H9 (cell line): ENCODE measurements around the gene HEXIM1. TPM values are rescaled to one million over a fixed set of nuclear protein-coding genes. Genes with fewer than 3 reads are reported as not detected.

ENCODE experiments used
- DNase-seq: peaks from one replicate; pipeline ENCODE4 v3.0.0-alpha.2; 2017
- H2AFZ ChIP-seq: one replicate; pipeline ENCODE4 v1.6.1; 2013; ENCODE audit warnings: mild to moderate bottlenecking, low read length, control low read depth, moderate library complexity
- H2AK5ac ChIP-seq: 2 replicates; pipeline ENCODE4 v1.6.1; 2013; ENCODE audit warnings: low read length, control low read depth, mixed read lengths; ENCODE audit not compliant: insufficient read length
- H2BK120ac ChIP-seq: one replicate; pipeline ENCODE4 v1.6.1; 2013; ENCODE audit warnings: low read depth, mild to moderate bottlenecking, low read length, control low read depth, inconsistent platforms; ENCODE audit not compliant: poor library complexity, severe bottlenecking
- H2BK12ac ChIP-seq: 2 replicates; pipeline ENCODE4 v1.6.1; 2013; ENCODE audit warnings: low read length, control low read depth, mixed read lengths, low read depth; ENCODE audit not compliant: insufficient read length
- H2BK15ac ChIP-seq: 2 replicates; pipeline ENCODE4 v1.6.1; 2013; ENCODE audit warnings: low read depth, low read length, control low read depth
- H2BK20ac ChIP-seq: one replicate; pipeline ENCODE4 v1.6.1; 2013; ENCODE audit warnings: low read depth, mild to moderate bottlenecking, low read length, control low read depth, inconsistent platforms; ENCODE audit not compliant: poor library complexity, severe bottlenecking
- H2BK5ac ChIP-seq: 2 replicates; pipeline ENCODE4 v1.6.1; 2013; ENCODE audit warnings: low read length, control low read depth, mixed read lengths; ENCODE audit not compliant: insufficient read length
- H3K14ac ChIP-seq: 2 replicates; pipeline ENCODE4 v1.6.1; 2013; ENCODE audit warnings: low read length, control low read depth; ENCODE audit not compliant: insufficient read depth
- H3K18ac ChIP-seq: 2 replicates; pipeline ENCODE4 v1.6.1; 2013; ENCODE audit warnings: low read depth, mild to moderate bottlenecking, mixed read lengths, low read length, control low read depth; ENCODE audit not compliant: insufficient read length
- H3K23ac ChIP-seq: 2 replicates; pipeline ENCODE4 v1.6.1; 2013; ENCODE audit warnings: low read length, control low read depth, mixed read lengths, low read depth; ENCODE audit not compliant: insufficient read length
- H3K23me2 ChIP-seq: 2 replicates; pipeline ENCODE4 v1.6.1; 2013; ENCODE audit warnings: low read depth, mild to moderate bottlenecking, mixed read lengths, low read length, control low read depth; ENCODE audit not compliant: insufficient read length, poor library complexity, severe bottlenecking
- H3K27ac ChIP-seq: 2 replicates; pipeline ENCODE4 v1.5.1; 2013; ENCODE audit warnings: low read length, control low read depth, mixed read lengths, low read depth; ENCODE audit not compliant: insufficient read length
- H3K27me3 ChIP-seq: 2 replicates; pipeline ENCODE4 v1.6.1; 2013; ENCODE audit warnings: low read length, control low read depth, inconsistent platforms; ENCODE audit not compliant: insufficient read depth
- H3K4ac ChIP-seq: 2 replicates; pipeline ENCODE4 v1.6.1; 2013; ENCODE audit warnings: low read depth, mild to moderate bottlenecking, control low read depth, inconsistent platforms, low read length, moderate library complexity
- H3K4me1 ChIP-seq: 2 replicates; pipeline ENCODE4 v1.6.1; 2013; ENCODE audit warnings: low read length, control low read depth, inconsistent platforms; ENCODE audit not compliant: insufficient read depth
- H3K4me2 ChIP-seq: 2 replicates; pipeline ENCODE4 v1.6.1; 2013; ENCODE audit warnings: low read length, control low read depth, mixed read lengths; ENCODE audit not compliant: insufficient read length, insufficient read depth
- H3K56ac ChIP-seq: 2 replicates; pipeline ENCODE4 v1.6.1; 2013; ENCODE audit warnings: low read depth, mild to moderate bottlenecking, mixed read lengths, low read length, control low read depth; ENCODE audit not compliant: insufficient read length
- H3K79me1 ChIP-seq: 2 replicates; pipeline ENCODE4 v1.6.1; 2013; ENCODE audit warnings: low read depth, mild to moderate bottlenecking, moderate library complexity, low read length, control low read depth, inconsistent platforms; ENCODE audit not compliant: insufficient read depth, poor library complexity, severe bottlenecking
- H3K79me2 ChIP-seq: 2 replicates; pipeline ENCODE4 v1.6.1; 2013; ENCODE audit warnings: low read length, control low read depth, inconsistent platforms; ENCODE audit not compliant: insufficient read depth
- H3K9ac ChIP-seq: 2 replicates; pipeline ENCODE4 v1.6.1; 2013; ENCODE audit warnings: low read length, control low read depth, mixed read lengths; ENCODE audit not compliant: insufficient read length; ENCODE audit errors: extremely low read depth
- H3K9me3 ChIP-seq: one replicate; pipeline ENCODE4 v1.6.1; 2013; ENCODE audit warnings: low read depth, low read length, inconsistent platforms; ENCODE audit not compliant: control insufficient read depth
- H3T11ph ChIP-seq: one replicate; pipeline ENCODE4 v1.6.1; 2013; ENCODE audit warnings: mild to moderate bottlenecking, low read length, control low read depth, inconsistent platforms
- H4K20me1 ChIP-seq: one replicate; pipeline ENCODE4 v1.6.1; 2013; ENCODE audit not compliant: control insufficient read depth, insufficient read length, insufficient read depth
- H4K5ac ChIP-seq: 2 replicates; pipeline ENCODE4 v1.6.1; 2013; ENCODE audit warnings: low read depth, mild to moderate bottlenecking, mixed read lengths, low read length, control low read depth; ENCODE audit not compliant: insufficient read length
- H4K8ac ChIP-seq: replicated peaks from 2 replicates; pipeline ENCODE4 v1.6.1; 2013; ENCODE audit warnings: low read length, control low read depth, mixed read lengths, low read depth; ENCODE audit not compliant: insufficient read length
- H4K91ac ChIP-seq: 2 replicates; pipeline ENCODE4 v1.6.1; 2013; ENCODE audit warnings: low read depth, mild to moderate bottlenecking, moderate library complexity, mixed read lengths, low read length, control low read depth; ENCODE audit not compliant: insufficient read length
- H3K27ac Mint-ChIP-seq, 3 experiments: 2 replicates in 2 of 3; 3 replicates in 1 of 3; pipeline ENCODE4 v1.8.0; 2020 to 2021; ENCODE audit warnings: mixed read lengths in 3 of 3, mild to moderate bottlenecking in 1 of 3, moderate library complexity in 1 of 3
- H3K27me3 Mint-ChIP-seq: 2 replicates; pipeline ENCODE4 v1.8.0; 2021; ENCODE audit warnings: low read depth, mild to moderate bottlenecking, moderate library complexity, mixed read lengths
- H3K36me3 Mint-ChIP-seq, 3 experiments: 2 replicates in 2 of 3; 3 replicates in 1 of 3; pipeline ENCODE4 v1.8.0; 2020 to 2021; ENCODE audit warnings: low read depth in 3 of 3, mixed read lengths in 3 of 3; ENCODE audit not compliant: insufficient read depth in 1 of 3
- H3K4me1 Mint-ChIP-seq, 2 experiments: 2 replicates each; pipeline ENCODE4 v1.8.0; 2020; ENCODE audit warnings: mixed read lengths in 2 of 2
- H3K4me3 Mint-ChIP-seq, 2 experiments: 2 replicates in 1 of 2; 3 replicates in 1 of 2; pipeline ENCODE4 v1.8.0; 2020 to 2021; ENCODE audit warnings: mild to moderate bottlenecking in 2 of 2, mixed read lengths in 2 of 2, moderate library complexity in 1 of 2
- H3K9me3 Mint-ChIP-seq, 2 experiments: 2 replicates in 1 of 2; 3 replicates in 1 of 2; pipeline ENCODE4 v1.8.0; 2020; ENCODE audit warnings: mild to moderate bottlenecking in 2 of 2, mixed read lengths in 2 of 2, moderate library complexity in 1 of 2
- CTCF ChIP-seq: fragments of 200-600 bp; sonication (generic); conservative IDR thresholded peaks from 3 replicates; pipeline ENCODE4 v1.8.0; 2021; ENCODE audit warnings: antibody characterized with exemption, mild to moderate bottlenecking
- WGBS: extraction: QIAGEN DNeasy Blood & Tissue Kit; methylation state at CpG from one replicate; pipeline ENCODE4 v1.1.7; 2013; ENCODE audit warnings: missing lambda C conversion rate, low lambda C conversion rate, mixed read lengths; ENCODE audit not compliant: insufficient read length; ENCODE audit errors: extremely low coverage; 5-methylcytosine and 5-hydroxymethylcytosine counted together
- total RNA-seq: library from RNA; stranded (reverse); gene quantifications from 2 replicates; pipeline ENCODE4 v1.2.1, GENCODE V29; 2021

The HEXIM1 gene
- total RNA-seq, 1 experiment from 2014 or later, result 32.4 TPM

GRCh38 chr17:45121055-45121454, 27.2 kb upstream of the HEXIM1 start:
- no peak overlapping the region for H2BK12ac ChIP-seq
- no peaks in the 10 kb centered on the region for H3K79me2 ChIP-seq
- H3K27me3 ChIP-seq, result no peaks in the 10 kb centered on the region
- H3K14ac ChIP-seq, result no peak overlapping the region
- no peak overlapping the region for H3K27ac Mint-ChIP-seq
- no peaks in the 10 kb centered on the region; a peak in 5 of 7 replicates for H3K36me3 Mint-ChIP-seq
- no peak overlapping the region for H3K4me2 ChIP-seq
- H2BK15ac ChIP-seq, result no peak overlapping the region
- H3K27ac ChIP-seq, result no peak overlapping the region
- no peak overlapping the region for H2AK5ac ChIP-seq
- H3K9me3 Mint-ChIP-seq, result no peaks in the 10 kb centered on the region
- no peak overlapping the region for H4K8ac ChIP-seq
- no peak overlapping the region for H3K18ac ChIP-seq
- no peak overlapping the region for H3K56ac ChIP-seq
- no peak overlapping the region for H3K4ac ChIP-seq
- H3K9me3 ChIP-seq, result no peaks in the 10 kb centered on the region
- TF ChIP-seq CTCF, result no peak
- H3T11ph ChIP-seq, result no peak overlapping the region
- no peaks in the 10 kb centered on the region for H3K27me3 Mint-ChIP-seq
- no peak overlapping the region for H2BK120ac ChIP-seq
- H4K91ac ChIP-seq, result no peak overlapping the region
- no peak overlapping the region for H2BK20ac ChIP-seq
- H3K79me1 ChIP-seq, result no peaks in the 10 kb centered on the region
- H4K20me1 ChIP-seq, result no peaks in the 10 kb centered on the region
- H2AFZ ChIP-seq, result no peak overlapping the region
- H3K23me2 ChIP-seq, result no peaks in the 10 kb centered on the region
- no peak overlapping the region for H3K23ac ChIP-seq
- no CpG with 5 or more reads among the region's 45 CpGs for WGBS
- H3K9ac ChIP-seq, result no peak overlapping the region
- no peak overlapping the region for H3K4me3 Mint-ChIP-seq
- DNase-seq, result peak; percentile 74
- H3K4me1 Mint-ChIP-seq, result peaks cover 5 to 12% of the 10 kb centered on the region in 2 experiments
- no peak overlapping the region for H4K5ac ChIP-seq
- H2BK5ac ChIP-seq, result no peak overlapping the region
- no peaks in the 10 kb centered on the region for H3K4me1 ChIP-seq
